ENCODE measurements around the gene OPCML. TPM values are rescaled to one million over a fixed set of nuclear protein-coding genes. Genes with fewer than 3 reads are reported as not detected.

The OPCML gene
- total RNA-seq, 1 experiment from 2014 or later: not detected

- Histone ChIP-seq H2AFZ (no peak overlapping the region), H3K79me2 (ENCODE audit: low read depth) (no peaks in the 10 kb centered on the region), H3K4me1 (replicated peaks; ENCODE audit: insufficient read depth) (no peaks in the 10 kb centered on the region), H3K9me3 (ENCODE audit: insufficient read depth, low read depth) (no peaks in the 10 kb centered on the region), H3K4me3 (no peak overlapping the region), H3K36me3 (ENCODE audit: low read depth) (no peaks in the 10 kb centered on the region), H3K4me2 (no peak overlapping the region), H3F3A (ENCODE audit: insufficient read depth, low read depth) (no peaks in the 10 kb centered on the region), H3K27ac (no peak overlapping the region), H3K9me2 (ENCODE audit: insufficient read depth) (no peaks in the 10 kb centered on the region), H3K27me3 (ENCODE audit: insufficient read depth, low read depth) (peaks cover 25% of the 10 kb centered on the region; the same call in 1 of the 2 replicates), H4K20me1 (ENCODE audit: insufficient read depth) (no peaks in the 10 kb centered on the region)
- TF ChIP-seq EZH2 (IDR thresholded peaks at IDR 0.05; ENCODE audit: low read depth): no peak
- TF ChIP-seq, protein P1, sequence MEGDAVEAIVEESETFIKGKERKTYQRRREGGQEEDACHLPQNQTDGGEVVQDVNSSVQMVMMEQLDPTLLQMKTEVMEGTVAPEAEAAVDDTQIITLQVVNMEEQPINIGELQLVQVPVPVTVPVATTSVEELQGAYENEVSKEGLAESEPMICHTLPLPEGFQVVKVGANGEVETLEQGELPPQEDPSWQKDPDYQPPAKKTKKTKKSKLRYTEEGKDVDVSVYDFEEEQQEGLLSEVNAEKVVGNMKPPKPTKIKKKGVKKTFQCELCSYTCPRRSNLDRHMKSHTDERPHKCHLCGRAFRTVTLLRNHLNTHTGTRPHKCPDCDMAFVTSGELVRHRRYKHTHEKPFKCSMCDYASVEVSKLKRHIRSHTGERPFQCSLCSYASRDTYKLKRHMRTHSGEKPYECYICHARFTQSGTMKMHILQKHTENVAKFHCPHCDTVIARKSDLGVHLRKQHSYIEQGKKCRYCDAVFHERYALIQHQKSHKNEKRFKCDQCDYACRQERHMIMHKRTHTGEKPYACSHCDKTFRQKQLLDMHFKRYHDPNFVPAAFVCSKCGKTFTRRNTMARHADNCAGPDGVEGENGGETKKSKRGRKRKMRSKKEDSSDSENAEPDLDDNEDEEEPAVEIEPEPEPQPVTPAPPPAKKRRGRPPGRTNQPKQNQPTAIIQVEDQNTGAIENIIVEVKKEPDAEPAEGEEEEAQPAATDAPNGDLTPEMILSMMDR (conservative IDR thresholded peaks at IDR 0.05): no peak
- intact Hi-C loops (cut with micrococcal nuclease; ENCODE audit: unreplicated experiment): no loop called here
- BruUV-seq (replicated peaks): no TSS peak
- POLR2A ChIA-PET (ENCODE audit: unreplicated experiment): no interaction called here
- DNase-seq: no peak
- CTCF ChIA-PET: no interaction called here
Measured at GRCh38 chr11:132646890-132647289, 885.4 kb downstream of the OPCML start.

DNA sequence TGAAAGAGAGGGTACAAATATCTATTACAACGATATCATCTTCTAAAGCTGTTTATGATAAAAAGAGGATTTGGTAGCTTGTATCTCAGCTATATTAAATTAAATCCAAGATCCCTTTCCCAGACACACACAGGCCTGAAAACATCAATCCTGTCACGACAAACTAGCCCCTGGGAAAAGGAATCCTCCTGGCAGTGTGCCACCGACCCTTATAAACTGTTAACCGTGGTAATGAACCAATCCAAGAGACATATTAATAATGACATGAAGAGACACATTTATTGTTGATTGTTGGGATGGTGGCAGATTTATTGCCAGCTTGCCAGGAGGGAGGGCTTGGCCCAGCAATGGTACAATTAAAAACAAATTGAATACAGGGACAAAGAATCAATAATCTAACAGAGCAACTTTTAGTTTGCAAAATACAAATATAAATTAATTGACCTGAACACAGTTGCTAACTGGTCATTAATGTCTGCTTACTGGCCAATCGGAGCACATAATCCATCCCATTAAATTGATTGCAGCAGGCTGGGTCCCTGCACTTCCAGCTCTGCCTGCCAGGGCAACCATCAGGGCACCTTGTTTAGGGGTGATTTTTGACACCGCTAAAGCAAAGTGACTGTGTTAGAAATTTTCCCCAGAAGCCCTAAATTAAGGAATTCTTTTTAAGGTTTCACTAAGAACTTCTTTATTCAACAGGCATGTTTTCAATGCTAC is 887.6 kb downstream of the OPCML start:
- H3F3A ChIP-seq (ENCODE audit: insufficient read depth, low read depth): no peaks in the 10 kb centered on the region
- H3K4me3 ChIP-seq: no peak overlapping the region
- no peaks in the 10 kb centered on the region for H3K9me2 ChIP-seq (ENCODE audit: insufficient read depth)
- no peaks in the 10 kb centered on the region for H3K79me2 ChIP-seq (ENCODE audit: low read depth)
- intact Hi-C loops (cut with micrococcal nuclease; ENCODE audit: unreplicated experiment): no loop called here
- peaks cover 20% of the 10 kb centered on the region; the same call in 1 of the 2 replicates for H3K27me3 ChIP-seq (ENCODE audit: insufficient read depth, low read depth)
- no peak for DNase-seq
- H4K20me1 ChIP-seq (ENCODE audit: insufficient read depth): no peaks in the 10 kb centered on the region; the same call in 1 of the 2 replicates
- H3K9me3 ChIP-seq (ENCODE audit: insufficient read depth, low read depth): no peaks in the 10 kb centered on the region
- H3K27ac ChIP-seq: no peak overlapping the region
- no peaks in the 10 kb centered on the region for H3K36me3 ChIP-seq (ENCODE audit: low read depth)
- BruUV-seq (replicated peaks): no TSS peak
- H2AFZ ChIP-seq: no peak overlapping the region
- CTCF ChIA-PET: interaction anchor here (0.6 kb wide), 1 partner anchor 245 kb away, joined by 3 read pairs; no protein-coding TSS in a partner anchor
- H3K4me2 ChIP-seq: no peak overlapping the region
- POLR2A ChIA-PET (ENCODE audit: unreplicated experiment): no interaction called here
- TF ChIP-seq EZH2 (IDR thresholded peaks at IDR 0.05; ENCODE audit: low read depth): no peak
- TF ChIP-seq, protein P1 (conservative IDR thresholded peaks at IDR 0.05): no peak
- no peaks in the 10 kb centered on the region for H3K4me1 ChIP-seq (replicated peaks; ENCODE audit: insufficient read depth)

DNA sequence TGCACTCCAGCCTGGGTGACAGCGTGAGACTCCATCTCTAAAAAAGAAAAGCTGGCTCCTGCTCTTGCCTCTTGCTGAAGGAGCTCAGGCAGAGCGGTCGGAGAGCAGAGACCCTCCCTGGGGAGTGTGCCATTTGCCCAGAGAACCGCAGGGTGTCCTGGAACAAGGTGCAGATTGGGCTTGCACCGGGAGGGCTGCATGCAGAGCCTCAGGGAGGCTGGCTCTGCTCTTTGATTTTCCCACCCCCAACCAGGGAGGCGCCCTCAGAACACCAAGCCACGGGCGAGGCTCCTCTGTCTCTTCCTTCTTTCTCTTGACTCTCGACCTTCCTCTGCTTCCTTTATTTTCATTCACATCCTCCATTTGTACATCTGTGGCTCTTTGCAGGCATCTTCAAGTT is 889.1 kb downstream of the OPCML start:
- no peaks in the 10 kb centered on the region; the same call in 1 of the 2 replicates for H4K20me1 ChIP-seq (ENCODE audit: insufficient read depth)
- BruUV-seq (replicated peaks): no TSS peak
- POLR2A ChIA-PET (ENCODE audit: unreplicated experiment): no interaction called here

More for the DNA sequence above, 889.1 kb downstream of the OPCML start:
- TF ChIP-seq, protein P1 (conservative IDR thresholded peaks at IDR 0.05): no peak
- no peak for TF ChIP-seq EZH2 (IDR thresholded peaks at IDR 0.05; ENCODE audit: low read depth)
- intact Hi-C loops (cut with micrococcal nuclease; ENCODE audit: unreplicated experiment): no loop called here
- no peak for DNase-seq
- Histone ChIP-seq H3K9me2 (ENCODE audit: insufficient read depth) (no peaks in the 10 kb centered on the region), H3K4me2 (no peak overlapping the region), H3K4me1 (replicated peaks; ENCODE audit: insufficient read depth) (no peaks in the 10 kb centered on the region), H3K79me2 (ENCODE audit: low read depth) (no peaks in the 10 kb centered on the region), H3K36me3 (ENCODE audit: low read depth) (no peaks in the 10 kb centered on the region), H3F3A (ENCODE audit: insufficient read depth, low read depth) (no peaks in the 10 kb centered on the region), H3K27me3 (ENCODE audit: insufficient read depth, low read depth) (peaks cover 12% of the 10 kb centered on the region; the same call in 1 of the 2 replicates), H3K4me3 (no peak overlapping the region), H2AFZ (no peak overlapping the region), H3K9me3 (ENCODE audit: insufficient read depth, low read depth) (no peaks in the 10 kb centered on the region), H3K27ac (no peak overlapping the region)
- CTCF ChIA-PET: no interaction called here

Measured in PC-9 (cell line).